ENCODE measurements around the gene OASL.

GRCh38 chr12:121000530-121000929 is 38.5 kb downstream of the OASL start:
- no peak for TF ChIP-seq CTCF (IDR thresholded peaks at IDR 0.05; ENCODE audit: low read depth, low read length)
- no peak for TF ChIP-seq POLR2A (IDR thresholded peaks at IDR 0.05; ENCODE audit: extremely low read depth, insufficient read length)
